HepG2 (cell line): ENCODE measurements around the gene WDR41. TPM values are rescaled to one million over a fixed set of nuclear protein-coding genes. Genes with fewer than 3 reads are reported as not detected.

Experiments
- ATAC-seq: fragments of 200-7000 bp; cut with Tn5 transposase; 3 replicates; pipeline ENCODE4 v1.9.1; 2020; ENCODE audit warnings: mild to moderate bottlenecking, moderate library complexity
- BruUV-seq: library from RNA; stranded (reverse); fragments of 400-500 nt; replicated peaks from 2 replicates; lab custom pipeline; 2021; lab: Mats Ljungman, UMichigan
- CTCF ChIA-PET: fragments of 300-600 bp; formaldehyde crosslinking; extraction: SDS; loops from one replicate; lab custom pipeline; 2021; ENCODE audit warnings: low total read pairs, inconsistent platforms, low intra/inter-chr PET ratio; lab: Yijun Ruan, JAX
- POLR2A ChIA-PET: fragments of 350-600 bp; sonication (Branson Sonifier 250); formaldehyde crosslinking; loops from one replicate; lab custom pipeline; 2020; ENCODE audit warnings: antibody characterized with exemption, inconsistent platforms; lab: Yijun Ruan, JAX
- DNase-seq: peaks from one replicate; pipeline ENCODE4 v3.0.0-alpha.2; 2015; ENCODE audit warnings: low spot score
- FAIRE-seq: peaks from 3 replicates; lab custom pipeline; 2011; peaks lifted over from hg19 to GRCh38; lab: Jason Lieb, UNC
- H2AFZ ChIP-seq: one replicate; pipeline ENCODE4 v1.6.1; 2011; ENCODE audit warnings: low read length, inconsistent platforms
- H3K27ac ChIP-seq: fragments of 300-600 bp; 3 replicates; pipeline ENCODE4 v1.8.0; 2011; ENCODE audit warnings: mixed run types, mild to moderate bottlenecking, mixed read lengths, low read length, inconsistent platforms; ENCODE audit not compliant: insufficient read depth; ENCODE audit errors: extremely low read length
- H3K27me3 ChIP-seq, 2 experiments: fragments of 200-600 bp in 1 of 2; 2 replicates in 1 of 2; 3 replicates in 1 of 2; pipeline versions ENCODE4 v1.6.0 to v1.8.0; 2011; ENCODE audit warnings: low read length in 2 of 2, mild to moderate bottlenecking in 2 of 2, moderate library complexity in 2 of 2, inconsistent platforms in 1 of 2; ENCODE audit not compliant: insufficient read depth in 2 of 2, control insufficient read depth in 1 of 2
- H3K36me3 ChIP-seq, 2 experiments: fragments of 200-600 bp in 1 of 2; replicated peaks in 1 of 2; 2 replicates in 1 of 2; 3 replicates in 1 of 2; pipeline versions ENCODE4 v1.5.1 to v1.8.0; 2011; ENCODE audit warnings: low read length in 2 of 2, inconsistent platforms in 1 of 2; ENCODE audit not compliant: insufficient read depth in 2 of 2, control insufficient read depth in 1 of 2
- H3K4me1 ChIP-seq: 2 replicates; pipeline ENCODE4 v1.5.1; 2012; ENCODE audit warnings: low read length, inconsistent platforms; ENCODE audit not compliant: insufficient read depth
- H3K4me2 ChIP-seq: 2 replicates; pipeline ENCODE4 v1.6.0; 2011; ENCODE audit warnings: low read depth, low read length, inconsistent platforms
- H3K4me3 ChIP-seq, 3 experiments: fragments of 200-600 bp in 1 of 3; sonication (generic), shearing (Covaris generic) in 1 of 3; replicated peaks in 1 of 3; 2 replicates each; pipeline ENCODE4 v1.5.1; 2011 to 2016; ENCODE audit warnings: low read length in 3 of 3, inconsistent platforms in 2 of 3, low read depth in 2 of 3, mild to moderate bottlenecking in 2 of 3, control low read depth in 1 of 3, mixed read lengths in 1 of 3; ENCODE audit not compliant: insufficient read depth in 1 of 3
- H3K79me2 ChIP-seq: one replicate; pipeline ENCODE4 v1.6.1; 2011; ENCODE audit warnings: low read length, inconsistent platforms; ENCODE audit not compliant: insufficient read depth
- H3K9ac ChIP-seq: 2 replicates; pipeline ENCODE4 v1.6.0; 2011; ENCODE audit warnings: mild to moderate bottlenecking, low read depth, low read length, inconsistent platforms; ENCODE audit not compliant: insufficient read depth
- H3K9me3 ChIP-seq: 2 replicates; pipeline ENCODE4 v1.5.1; 2012; ENCODE audit warnings: mild to moderate bottlenecking, low read length
- H4K20me1 ChIP-seq: 2 replicates; pipeline ENCODE4 v1.6.0; 2011; ENCODE audit warnings: inconsistent platforms, mild to moderate bottlenecking, low read length, moderate library complexity; ENCODE audit not compliant: insufficient read depth
- AHR ChIP-seq: IDR thresholded peaks from 2 replicates; pipeline ENCODE4 v1.6.1; 2018; ENCODE audit warnings: missing genetic modification reagents, missing compliant biosample characterization
- BHLHE40 ChIP-seq: IDR thresholded peaks from 2 replicates; pipeline ENCODE4 v1.6.1; 2011; ENCODE audit warnings: low read length, improper control_type of control experiment
- FOXJ3 ChIP-seq: sonication (generic); formaldehyde crosslinking; IDR thresholded peaks from 2 replicates; pipeline ENCODE4 v1.4.0; 2020; ENCODE audit warnings: missing genetic modification reagents, mild to moderate bottlenecking, borderline replicate concordance
- FOXP1 ChIP-seq, 2 experiments: fragments of 450-650 bp in 1 of 2; IDR thresholded peaks; 2 replicates each; pipeline ENCODE4 v1.6.1; 2017 to 2018; ENCODE audit warnings: antibody characterized with exemption in 1 of 2
- HMGA1 ChIP-seq: sonication (generic); formaldehyde crosslinking; conservative IDR thresholded peaks from 2 replicates; pipeline ENCODE4 v1.4.0; 2020; ENCODE audit warnings: missing genetic modification reagents
- IKZF1 ChIP-seq: fragments of 450-650 bp; IDR thresholded peaks from 2 replicates; pipeline ENCODE4 v1.7.1; 2016
- KDM5B ChIP-seq: sonication (generic); formaldehyde crosslinking; IDR thresholded peaks from 2 replicates; pipeline ENCODE4 v1.4.0; 2020; ENCODE audit warnings: missing genetic modification reagents, mild to moderate bottlenecking, borderline replicate concordance
- PCBP1 ChIP-seq: fragments of 200-400 bp; formaldehyde crosslinking; IDR thresholded peaks from 2 replicates; pipeline ENCODE4 v1.6.1; 2017; ENCODE audit warnings: mild to moderate bottlenecking, low read depth, low read length, borderline replicate concordance
- RAD21 ChIP-seq: fragments of 450-650 bp; formaldehyde crosslinking; IDR thresholded peaks from 2 replicates; pipeline ENCODE4 v1.5.0; 2020; ENCODE audit warnings: mild to moderate bottlenecking
- SALL2 ChIP-seq: sonication (generic); formaldehyde crosslinking; IDR thresholded peaks from 2 replicates; pipeline ENCODE4 v1.8.1; 2023; ENCODE audit warnings: mild to moderate bottlenecking, missing genetic modification reagents, inconsistent platforms
- SRY ChIP-seq: sonication (generic); formaldehyde crosslinking; IDR thresholded peaks from 2 replicates; pipeline ENCODE4 v1.8.0; 2022; ENCODE audit warnings: mild to moderate bottlenecking, missing genetic modification reagents
- TBX3 ChIP-seq: fragments of 450-650 bp; IDR thresholded peaks from 2 replicates; pipeline ENCODE4 v1.6.1; 2017; ENCODE audit warnings: antibody characterized with exemption, mild to moderate bottlenecking, inconsistent platforms, borderline replicate concordance
- ZBTB1 ChIP-seq: sonication (generic); formaldehyde crosslinking; IDR thresholded peaks from 2 replicates; pipeline ENCODE4 v1.4.0; 2020; ENCODE audit warnings: missing genetic modification reagents, borderline replicate concordance
- ZBTB8A ChIP-seq: sonication (generic); formaldehyde crosslinking; IDR thresholded peaks from 2 replicates; pipeline ENCODE4 v1.4.0; 2020; ENCODE audit warnings: mild to moderate bottlenecking, low read depth, missing genetic modification reagents, borderline replicate concordance
- WGBS: methylation state at CpG from one replicate; pipeline ENCODE4 v1.1.6; 2017; ENCODE audit warnings: low lambda C conversion rate; 5-methylcytosine and 5-hydroxymethylcytosine counted together
- in situ Hi-C: cut with HindIII; loops from 2 replicates; pipeline ENCODE4 v1.10.0; 2017; ENCODE audit warnings: low pct_unique_long_range_greater_than_20kb; ENCODE audit not compliant: extremely low pct_ligation_motif_present
- intact Hi-C: fragments of 100-400 bp; cut with micrococcal nuclease; formaldehyde crosslinking; loops from one replicate; pipeline ENCODE4 v1.10.0; 2022; ENCODE audit not compliant: unreplicated experiment
- polyA plus RNA-seq, 8 experiments: library from polyadenylated mRNA; depleted of rRNA in 3 of 8; stranded (reverse) in 7 of 8; unstranded in 1 of 8; fragments of >200 nt; fragmentation: Illumina TruSeq in 4 of 8; extraction: Trizol in 4 of 8; gene quantifications; 2 replicates each; pipeline versions ENCODE4 v1.2.1 to v1.2.3, GENCODE V29; 2011 to 2016; ENCODE audit warnings: low read depth in 4 of 8, missing spikeins in 1 of 8, mixed read lengths in 1 of 8; ENCODE audit not compliant: insufficient read depth in 1 of 8
- total RNA-seq, 5 experiments: library from RNA; depleted of rRNA; stranded (reverse); fragments of >200 nt; fragmentation: Illumina TruSeq; extraction: Trizol; gene quantifications; 2 replicates each; pipeline ENCODE4 v1.2.3, GENCODE V29; 2016; ENCODE audit warnings: low read depth in 1 of 5
- TF ChIP-seq, protein P1 (sequence below): sonication (generic); formaldehyde crosslinking; IDR thresholded peaks from 2 replicates; pipeline ENCODE4 v1.4.0; 2020; ENCODE audit warnings: mild to moderate bottlenecking, low read depth, missing genetic modification reagents
- TF ChIP-seq, protein P2 (sequence below): sonication (generic); formaldehyde crosslinking; IDR thresholded peaks from 2 replicates; pipeline ENCODE4 v1.4.0; 2020; ENCODE audit warnings: low read depth, mild to moderate bottlenecking, missing genetic modification reagents
- TF ChIP-seq, protein P3 (sequence below): IDR thresholded peaks from 2 replicates; pipeline ENCODE4 v1.6.1; 2016; ENCODE audit warnings: low read depth, control low read depth

The WDR41 gene
- total and polyA plus RNA-seq, 2 of the 13 experiments (the other 11 are each of a cell fraction or from before 2014, with no cell fraction given) = 18.9 to 39.3 TPM

DNA sequence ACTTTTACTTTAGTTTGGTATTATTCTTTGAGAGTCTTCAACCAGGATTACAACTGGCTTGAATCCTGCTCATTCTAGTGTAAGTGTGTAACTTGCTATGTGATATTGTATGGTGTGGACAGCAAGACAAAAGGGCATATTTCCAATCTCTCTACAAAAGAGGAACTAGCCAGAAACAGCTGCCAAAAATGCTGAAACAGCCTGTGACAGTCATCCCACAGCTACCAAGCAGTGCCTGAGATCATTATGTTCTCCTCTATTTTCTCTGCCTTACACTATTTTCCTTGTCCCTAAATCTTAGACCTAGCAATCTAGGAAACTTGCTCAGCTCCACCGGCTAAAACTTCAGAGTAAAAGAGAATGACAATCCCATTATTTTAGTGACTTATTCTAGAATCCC lies 42.8 kb downstream of the WDR41 start:
- TF ChIP-seq RAD21 (no peak), SRY (CRISPR knock-in tag) (no peak), IKZF1 (no peak), KDM5B (no peak), HMGA1 (no peak), TBX3 (no peak), BHLHE40 (no peak), ZBTB8A (CRISPR knock-in tag) (no peak), ZBTB1 (CRISPR knock-in tag) (no peak), FOXP1 (IDR thresholded peaks at IDR 0.05) (no peak), FOXP1 (CRISPR knock-in tag; IDR thresholded peaks at IDR 0.05) (no peak), AHR (CRISPR knock-in tag) (no peak), SALL2 (CRISPR knock-in tag) (no peak), PCBP1 (no peak), FOXJ3 (CRISPR knock-in tag) (no peak)
- TF ChIP-seq, protein P1, sequence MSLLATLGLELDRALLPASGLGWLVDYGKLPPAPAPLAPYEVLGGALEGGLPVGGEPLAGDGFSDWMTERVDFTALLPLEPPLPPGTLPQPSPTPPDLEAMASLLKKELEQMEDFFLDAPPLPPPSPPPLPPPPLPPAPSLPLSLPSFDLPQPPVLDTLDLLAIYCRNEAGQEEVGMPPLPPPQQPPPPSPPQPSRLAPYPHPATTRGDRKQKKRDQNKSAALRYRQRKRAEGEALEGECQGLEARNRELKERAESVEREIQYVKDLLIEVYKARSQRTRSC = no peak
- TF ChIP-seq, protein P2, sequence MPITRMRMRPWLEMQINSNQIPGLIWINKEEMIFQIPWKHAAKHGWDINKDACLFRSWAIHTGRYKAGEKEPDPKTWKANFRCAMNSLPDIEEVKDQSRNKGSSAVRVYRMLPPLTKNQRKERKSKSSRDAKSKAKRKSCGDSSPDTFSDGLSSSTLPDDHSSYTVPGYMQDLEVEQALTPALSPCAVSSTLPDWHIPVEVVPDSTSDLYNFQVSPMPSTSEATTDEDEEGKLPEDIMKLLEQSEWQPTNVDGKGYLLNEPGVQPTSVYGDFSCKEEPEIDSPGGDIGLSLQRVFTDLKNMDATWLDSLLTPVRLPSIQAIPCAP (CRISPR knock-in tag) = no peak
- TF ChIP-seq, protein P3, sequence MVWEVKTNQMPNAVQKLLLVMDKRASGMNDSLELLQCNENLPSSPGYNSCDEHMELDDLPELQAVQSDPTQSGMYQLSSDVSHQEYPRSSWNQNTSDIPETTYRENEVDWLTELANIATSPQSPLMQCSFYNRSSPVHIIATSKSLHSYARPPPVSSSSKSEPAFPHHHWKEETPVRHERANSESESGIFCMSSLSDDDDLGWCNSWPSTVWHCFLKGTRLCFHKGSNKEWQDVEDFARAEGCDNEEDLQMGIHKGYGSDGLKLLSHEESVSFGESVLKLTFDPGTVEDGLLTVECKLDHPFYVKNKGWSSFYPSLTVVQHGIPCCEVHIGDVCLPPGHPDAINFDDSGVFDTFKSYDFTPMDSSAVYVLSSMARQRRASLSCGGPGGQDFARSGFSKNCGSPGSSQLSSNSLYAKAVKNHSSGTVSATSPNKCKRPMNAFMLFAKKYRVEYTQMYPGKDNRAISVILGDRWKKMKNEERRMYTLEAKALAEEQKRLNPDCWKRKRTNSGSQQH (CRISPR knock-in tag) = no peak
- no peaks in the 10 kb centered on the region for H3K27me3 ChIP-seq
- no peaks in the 10 kb centered on the region for H3K4me1 ChIP-seq
- no peak overlapping the region for H3K4me2 ChIP-seq
- no TSS peak for BruUV-seq
- in situ Hi-C loops (no loop called here), intact Hi-C loops (no loop called here)
- ATAC-seq (no peak), FAIRE-seq (no peak), DNase-seq (no peak)
- ChIA-PET CTCF (no interaction called here), POLR2A (no interaction called here)
- no peak overlapping the region for H3K9ac ChIP-seq
- peaks cover 0 to 10% of the 10 kb centered on the region in 2 experiments; a peak in 1 of 5 replicates for H3K36me3 ChIP-seq
- no peak overlapping the region for H3K27ac ChIP-seq
- no peaks in the 10 kb centered on the region for H3K9me3 ChIP-seq
- no peak overlapping the region for H3K4me3 ChIP-seq
- H4K20me1 ChIP-seq = no peaks in the 10 kb centered on the region
- WGBS = 93% methylated on average over 1 of the region's 1 CpG
- H2AFZ ChIP-seq = no peak overlapping the region
- H3K79me2 ChIP-seq = no peaks in the 10 kb centered on the region
